Stimulated activated CD4-positive, alpha-beta T cell treated with anti-CD3 and anti-CD28 coated beads, Interleukin-4, amount 100 ng/mL, for 24 hours (primary cell): ENCODE measurements around the gene XRN1.

Source experiments
- DNase-seq: peaks from one replicate; pipeline ENCODE4 v3.0.0-alpha.2; 2020

XRN1 gene

DNA sequence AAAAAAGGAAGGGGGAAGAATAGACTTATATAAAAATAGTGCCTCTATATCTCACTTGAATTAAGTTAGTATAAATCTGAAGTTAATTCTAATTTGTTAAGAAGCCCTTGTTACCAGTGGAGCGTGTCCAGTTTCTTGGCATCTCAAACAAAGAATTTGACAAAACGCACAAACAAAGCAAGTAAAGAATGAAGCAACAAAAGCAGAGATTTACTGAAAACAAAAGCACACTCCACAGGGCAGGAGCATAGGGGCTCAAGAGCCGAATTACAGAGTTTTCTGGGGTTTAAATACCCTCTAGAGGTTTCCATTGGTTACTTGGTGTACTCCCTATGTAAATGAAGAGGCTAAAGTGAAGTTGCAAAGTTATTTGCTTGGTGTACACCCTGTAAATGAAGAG, 188.5 kb downstream of the XRN1 start:
- no peak for DNase-seq

DNA sequence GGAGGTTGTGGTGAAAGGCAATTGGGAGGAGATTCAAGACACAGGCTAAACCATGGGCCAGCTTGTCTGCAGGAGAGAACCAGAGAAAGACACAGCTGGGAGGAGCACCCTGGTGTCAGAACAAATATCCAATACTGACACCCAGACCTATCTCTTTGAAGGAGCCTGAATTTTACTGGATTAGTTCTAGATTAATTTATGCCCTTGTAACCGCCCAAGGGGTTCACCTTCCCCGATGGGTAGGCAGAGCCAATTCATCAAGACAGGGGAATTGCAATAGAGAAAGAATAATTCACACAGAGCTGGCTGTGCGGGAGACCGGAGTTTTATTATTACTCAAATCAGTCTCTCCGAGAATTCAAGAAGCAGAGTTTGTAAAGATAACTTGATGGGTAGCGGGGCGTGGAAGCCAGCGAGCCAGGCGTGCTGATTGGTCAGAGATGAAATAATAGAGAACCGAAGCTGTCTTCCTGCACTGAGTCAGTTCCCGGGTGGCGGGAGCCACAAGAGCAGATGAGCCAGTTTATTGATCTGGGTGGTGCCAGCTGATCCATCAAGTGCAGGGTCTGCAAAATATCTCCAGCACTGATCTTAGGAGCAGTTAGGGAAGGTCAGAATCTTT, 191.0 kb downstream of the XRN1 start:
- DNase-seq = no peak
